T-helper 2 cell (primary cell): ENCODE data around the gene AACS.
A peak's percentile ranks its signal among the peaks of the same experiment; 100 is the strongest.

Experiments
- DNase-seq, 5 experiments: peaks; one replicate each; pipeline versions ENCODE4 v3.0.0 to v3.0.0-alpha.2; 2012 to 2022

AACS gene

DNA sequence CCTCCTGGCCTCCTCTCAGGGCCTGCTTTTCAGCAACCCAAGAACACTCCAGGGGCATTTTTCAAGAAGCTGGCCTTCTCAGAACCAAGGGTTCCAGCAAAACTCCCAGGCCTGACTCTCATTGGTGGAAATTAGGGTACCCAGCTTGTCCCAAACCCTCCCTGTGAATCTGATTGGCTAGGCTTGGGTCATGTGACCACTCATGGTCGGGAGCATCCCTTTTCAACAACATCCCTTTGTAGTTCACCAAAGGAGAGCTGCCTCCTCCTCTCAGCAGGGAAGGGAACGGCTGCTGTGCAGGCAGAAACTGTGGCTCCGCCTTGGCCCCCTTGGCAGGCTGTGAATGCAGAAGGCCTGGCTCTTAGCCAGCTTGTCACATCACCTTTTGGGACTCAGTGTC is 94.5 kb downstream of the AACS start:
- no peak for DNase-seq

DNA sequence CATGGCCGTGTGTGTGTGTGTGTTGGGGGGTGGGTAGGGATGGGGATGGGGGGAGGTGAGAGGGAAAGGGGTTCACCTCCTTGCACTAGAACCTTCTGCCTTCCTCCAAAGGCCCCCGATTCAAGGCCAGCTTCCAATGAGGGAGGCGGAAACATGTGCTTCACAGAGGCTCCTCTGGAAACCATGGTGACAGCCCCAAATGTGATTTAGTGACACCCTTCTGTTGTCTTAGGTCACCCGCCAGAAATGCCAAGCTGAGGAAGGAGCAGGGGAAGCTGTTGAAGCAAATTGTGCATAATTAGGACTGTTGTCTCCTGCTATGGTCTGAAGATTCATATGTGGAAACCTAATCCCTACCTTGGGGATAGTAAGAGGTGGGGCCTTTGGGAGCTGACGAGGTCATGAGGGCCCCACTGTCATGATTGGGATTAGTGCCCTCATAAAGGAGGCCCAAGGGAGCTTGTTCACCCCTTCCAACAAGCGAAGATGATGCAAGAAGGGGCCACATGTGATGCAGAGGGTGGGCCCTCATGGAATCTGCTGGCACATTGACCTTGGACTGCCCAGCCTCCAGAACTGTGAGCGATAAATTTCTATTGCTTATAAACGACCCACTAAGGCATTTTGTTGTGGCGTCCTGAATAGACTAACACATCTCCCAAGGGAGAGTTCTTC is 95.2 kb downstream of the AACS start:
- DNase-seq = no peak

DNA sequence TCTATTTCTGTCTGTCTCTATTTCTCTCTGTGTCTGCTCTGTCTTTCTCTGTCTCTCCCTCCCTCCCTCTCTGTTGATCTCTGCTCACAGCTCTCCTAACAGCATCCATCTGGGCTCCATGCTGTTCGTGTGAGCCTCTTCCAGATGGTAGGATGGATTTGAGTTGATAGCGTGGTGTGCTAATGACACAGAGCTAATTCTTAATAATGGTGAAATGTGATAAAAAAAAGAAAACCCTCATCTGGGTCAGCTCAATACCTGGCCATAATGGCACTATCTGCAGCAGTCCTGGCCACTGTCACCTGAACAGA is 96.4 kb downstream of the AACS start:
- DNase-seq = no peak

DNA sequence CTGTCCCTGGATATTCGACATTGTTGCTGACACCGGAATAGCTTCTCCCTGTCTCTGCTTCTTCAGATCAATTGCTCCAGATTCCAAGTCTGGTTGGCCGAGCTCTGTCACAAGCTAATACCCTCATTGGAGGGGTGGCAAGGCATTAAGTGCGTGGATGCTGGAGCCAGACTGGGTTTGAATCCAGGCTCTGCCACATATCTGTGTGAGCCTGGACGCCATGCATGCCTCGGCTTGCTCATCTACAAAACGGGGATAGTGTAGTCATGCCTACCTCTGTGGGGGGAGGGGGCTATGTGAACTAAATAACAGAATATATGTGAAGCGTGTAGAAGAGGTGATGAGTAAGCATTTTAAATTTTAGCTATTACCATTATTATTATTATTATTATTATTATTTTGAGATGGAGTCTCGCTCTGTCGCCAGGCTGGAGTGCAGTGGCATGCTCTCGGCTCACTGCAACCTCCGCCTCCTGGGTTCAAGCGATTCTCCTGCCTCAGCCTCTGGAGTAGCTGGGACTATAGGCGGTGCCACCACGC is 97.3 kb downstream of the AACS start:
- no peak for DNase-seq

DNA sequence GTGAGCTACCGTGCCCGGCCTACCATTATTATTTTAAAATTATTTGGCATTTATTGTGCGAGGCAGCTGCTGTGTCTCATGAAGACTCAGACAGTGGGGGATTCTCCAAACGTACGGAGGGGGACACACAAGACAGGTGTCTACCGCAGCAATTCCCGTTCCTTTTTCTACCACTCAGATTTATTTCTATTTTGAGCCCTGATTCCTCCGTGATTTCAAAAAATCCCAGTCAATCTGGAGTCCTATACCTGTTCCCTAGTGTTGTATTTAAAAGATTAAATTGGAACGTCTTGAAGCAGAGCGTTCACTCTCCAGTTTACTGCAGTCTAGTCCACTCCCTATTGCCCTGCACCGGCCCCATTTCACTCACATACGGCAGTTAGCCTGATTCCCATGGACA is 97.9 kb downstream of the AACS start:
- DNase-seq = no peak

DNA sequence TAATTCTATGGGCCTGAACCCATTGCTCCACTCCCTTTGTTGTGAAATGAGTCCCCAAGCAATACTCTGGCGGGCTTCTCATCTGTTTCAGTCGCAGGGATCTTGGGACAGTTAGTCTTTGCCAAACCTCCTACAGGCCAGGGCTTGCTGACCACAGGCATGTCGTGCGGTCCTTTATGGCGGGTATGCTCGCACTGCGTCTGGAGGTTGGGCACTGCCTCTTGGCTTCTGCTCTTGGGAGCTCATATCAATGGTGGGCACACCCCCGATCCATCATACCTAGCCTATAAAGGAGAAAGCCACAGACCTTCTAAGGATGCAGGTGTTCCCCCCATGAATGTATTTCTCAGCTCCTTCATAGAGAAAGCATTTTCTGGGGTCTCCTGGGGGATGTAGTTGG is 99.3 kb downstream of the AACS start:
- no peak for DNase-seq

DNA sequence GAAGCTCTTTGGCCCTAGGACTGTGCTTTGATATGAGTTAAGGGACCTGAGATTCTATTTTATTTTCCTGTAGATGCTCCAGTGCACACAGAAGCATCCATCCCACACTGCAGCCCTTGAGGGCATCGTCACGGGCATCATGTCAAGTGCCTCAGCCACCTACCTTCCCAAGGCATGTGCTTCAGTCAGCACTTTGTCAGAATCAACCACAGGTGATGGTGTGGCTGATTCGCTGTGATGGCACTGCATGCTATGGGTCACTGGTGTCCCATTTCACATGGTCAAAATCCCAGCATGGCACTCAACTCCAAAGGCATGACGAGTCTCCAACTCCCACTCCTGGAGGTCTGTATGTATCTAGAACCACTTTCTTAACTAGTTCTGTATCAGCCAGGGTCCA is 100.8 kb downstream of the AACS start:
- no peak for DNase-seq

DNA sequence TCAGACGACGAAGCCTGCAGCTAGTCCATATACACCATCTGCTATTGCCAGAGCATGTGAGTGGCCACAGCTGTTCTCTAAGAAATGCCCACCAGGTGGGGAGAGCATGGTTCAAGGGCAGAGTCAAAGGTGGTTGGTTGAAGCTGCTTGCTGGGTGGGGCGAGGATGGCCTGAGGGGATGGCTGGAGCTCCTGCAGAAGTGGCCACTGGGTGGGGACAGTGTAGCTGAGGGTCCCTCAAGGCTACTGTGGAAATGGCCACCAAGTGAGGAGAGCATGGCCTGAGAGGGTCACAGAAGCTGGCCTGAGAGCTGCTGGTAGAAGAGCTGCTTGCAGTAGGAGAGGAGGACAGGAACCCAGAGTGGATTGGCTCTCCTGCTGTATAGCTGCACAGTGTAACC is 102.4 kb downstream of the AACS start:
- DNase-seq = no peak

DNA sequence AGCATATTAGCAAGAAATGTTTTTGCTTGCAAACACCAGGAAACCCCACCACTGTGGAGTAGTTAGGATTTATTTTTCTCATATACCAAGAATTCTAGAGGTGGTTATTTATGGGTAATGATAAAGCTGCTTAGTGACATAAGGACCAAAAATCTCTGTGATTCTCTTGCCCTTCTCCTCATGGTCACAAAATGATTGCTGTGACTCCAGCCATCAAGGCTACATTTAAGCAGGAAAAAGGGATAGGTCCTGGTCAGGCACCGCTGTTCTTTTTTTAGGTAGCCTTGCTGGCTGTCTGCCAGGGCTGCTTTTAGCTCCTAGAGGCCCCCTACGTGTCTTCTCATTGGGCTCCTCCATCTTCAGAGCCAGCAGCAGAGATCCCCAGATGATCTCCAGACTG is 104.2 kb downstream of the AACS start:
- DNase-seq = no peak

DNA sequence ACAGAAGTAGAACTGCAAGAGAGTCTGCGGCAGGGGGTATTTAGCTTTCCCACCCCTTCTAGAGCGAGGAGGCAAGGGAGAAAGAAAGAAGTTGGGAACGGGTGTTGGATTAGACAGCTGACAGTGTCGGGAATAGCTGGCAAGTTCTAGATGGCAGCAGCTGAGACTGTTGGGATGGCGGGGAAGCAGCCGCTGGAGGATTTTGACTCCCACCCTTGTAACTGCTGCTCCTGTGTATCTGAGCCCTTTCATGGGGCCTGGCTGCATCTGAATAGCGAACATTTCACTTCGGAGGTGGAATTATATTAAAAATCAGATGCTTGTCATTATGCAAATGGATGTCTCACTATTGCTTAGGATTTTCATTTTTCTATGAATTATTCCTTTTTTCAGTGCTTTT is 104.6 kb downstream of the AACS start:
- no peak for DNase-seq

DNA sequence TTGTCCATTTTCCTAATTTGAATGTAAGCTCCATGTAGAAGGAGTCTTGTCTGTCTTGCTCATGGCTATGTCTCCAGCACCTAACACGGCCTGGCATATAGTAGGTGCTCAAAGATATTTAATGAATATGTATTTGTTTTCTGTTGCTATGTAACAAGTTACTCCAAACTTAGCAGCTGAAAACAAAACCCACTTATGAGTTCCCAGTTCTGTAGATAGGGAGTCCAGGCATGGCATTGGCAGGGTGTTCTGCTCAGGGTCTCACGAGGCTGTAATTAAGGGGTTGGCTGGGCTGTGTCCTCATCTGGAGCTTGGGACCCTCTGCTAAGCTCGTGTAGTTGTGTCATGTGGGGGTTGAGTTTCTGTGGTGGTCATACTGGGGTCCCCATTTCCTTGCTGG is 106.0 kb downstream of the AACS start:
- no peak for DNase-seq

DNA sequence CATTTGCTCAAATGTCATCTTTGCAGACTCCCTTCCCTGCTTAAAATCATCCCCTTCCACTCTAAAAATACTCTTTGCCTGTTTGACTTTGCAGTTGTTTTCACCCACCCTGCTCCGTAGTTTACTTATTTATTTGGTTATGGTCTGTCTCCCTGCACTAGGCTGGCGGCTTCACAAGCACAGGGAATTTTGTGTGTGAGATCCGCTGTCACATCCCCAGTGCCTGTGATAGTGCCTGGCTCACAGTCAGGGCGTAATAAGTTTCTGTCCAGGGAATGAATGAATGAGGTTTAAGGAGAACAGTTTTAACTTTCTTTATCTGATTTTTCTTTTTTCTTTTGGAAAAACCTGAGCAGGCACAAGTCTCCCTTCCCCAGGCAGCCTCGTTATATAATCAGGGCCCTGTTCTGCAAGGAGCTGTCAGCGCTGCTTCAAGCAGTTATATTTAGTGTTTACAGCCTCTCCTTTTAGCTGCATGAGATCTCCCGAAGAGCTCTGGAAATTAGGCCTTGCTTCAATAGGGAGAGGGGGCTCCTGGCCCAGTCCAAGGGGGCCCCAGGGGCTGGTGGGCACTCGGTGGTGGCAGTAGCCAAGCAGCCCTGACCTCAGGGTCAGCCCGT is 107.1 kb downstream of the AACS start:
- no peak for DNase-seq

DNA sequence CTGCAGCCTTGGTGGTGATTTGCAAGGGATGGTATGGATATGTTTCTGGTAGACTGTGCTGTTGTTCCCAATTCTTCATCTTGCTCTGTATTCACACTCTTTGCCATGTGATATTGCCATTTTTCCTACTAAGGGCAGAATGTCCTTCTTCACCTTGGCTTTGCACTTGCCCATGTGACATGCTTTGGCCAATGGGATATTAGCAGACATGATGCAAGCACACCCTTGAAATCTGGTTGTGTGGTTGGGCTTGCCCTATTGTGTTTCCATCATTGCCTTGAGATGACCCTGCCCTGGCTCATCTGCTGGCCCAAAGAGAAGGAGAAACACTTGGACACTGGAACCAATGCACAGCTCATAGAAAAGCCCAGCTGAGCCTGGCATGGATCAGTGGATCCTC is 110.3 kb downstream of the AACS start:
- DNase-seq = no peak

DNA sequence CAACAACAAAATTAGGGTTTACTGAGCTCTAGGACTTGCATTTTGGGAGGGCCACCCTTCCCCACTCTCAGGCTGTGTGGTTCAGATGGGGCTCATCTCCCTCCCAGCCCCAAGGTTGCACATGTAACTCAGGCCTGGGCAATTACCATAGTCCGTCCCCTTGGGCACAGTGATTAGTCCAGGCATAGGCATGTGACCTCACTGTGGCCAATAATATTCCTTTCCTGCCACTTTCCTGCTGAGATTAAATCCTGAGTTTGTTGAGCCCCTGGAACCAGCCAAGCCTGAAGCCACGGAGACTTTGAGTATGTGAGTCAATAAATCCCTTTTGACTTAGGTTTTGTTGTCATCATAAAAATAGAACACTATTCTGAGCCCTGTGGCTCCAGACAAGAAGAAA is 113.0 kb downstream of the AACS start:
- DNase-seq = no peak

DNA sequence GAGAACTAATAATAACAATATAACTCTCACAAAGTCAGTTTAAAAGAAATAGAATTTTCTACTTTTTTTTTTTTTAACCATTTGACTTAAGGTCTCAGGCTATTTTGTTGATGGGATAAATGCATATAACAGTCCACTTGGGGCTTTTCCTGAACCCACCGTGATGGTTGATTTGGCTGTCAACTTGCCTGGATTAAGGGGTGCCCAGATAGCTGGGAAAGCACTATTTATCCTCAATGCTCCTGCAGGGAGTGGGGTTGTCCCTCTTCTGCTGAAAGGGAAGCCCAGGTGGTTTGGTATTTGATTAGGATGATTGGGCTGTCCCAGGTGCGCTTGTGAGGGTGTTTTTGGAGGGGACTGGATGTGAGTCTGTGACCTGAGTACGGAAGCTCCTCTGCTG is 114.9 kb downstream of the AACS start:
- DNase-seq = no peak

DNA sequence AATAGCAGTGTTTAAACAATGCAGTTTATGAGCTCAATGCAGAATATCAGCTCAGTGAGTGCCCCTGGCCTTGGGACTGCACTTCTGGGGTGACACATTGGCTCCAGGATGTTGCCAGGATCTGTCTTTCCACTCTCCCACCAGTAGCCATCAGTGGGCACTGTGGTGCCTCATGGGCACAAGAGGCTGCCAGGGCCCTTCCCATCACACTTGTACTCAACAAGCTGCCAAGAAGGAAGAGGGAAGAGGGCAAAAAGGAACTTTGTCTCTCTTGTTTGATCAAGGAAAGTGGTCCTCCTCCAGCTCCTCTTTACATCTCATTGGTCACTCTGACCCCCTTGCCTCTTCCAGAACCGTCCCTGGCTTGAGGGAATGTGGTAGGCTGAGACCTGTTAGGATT is 115.9 kb downstream of the AACS start:
- DNase-seq = no peak

DNA sequence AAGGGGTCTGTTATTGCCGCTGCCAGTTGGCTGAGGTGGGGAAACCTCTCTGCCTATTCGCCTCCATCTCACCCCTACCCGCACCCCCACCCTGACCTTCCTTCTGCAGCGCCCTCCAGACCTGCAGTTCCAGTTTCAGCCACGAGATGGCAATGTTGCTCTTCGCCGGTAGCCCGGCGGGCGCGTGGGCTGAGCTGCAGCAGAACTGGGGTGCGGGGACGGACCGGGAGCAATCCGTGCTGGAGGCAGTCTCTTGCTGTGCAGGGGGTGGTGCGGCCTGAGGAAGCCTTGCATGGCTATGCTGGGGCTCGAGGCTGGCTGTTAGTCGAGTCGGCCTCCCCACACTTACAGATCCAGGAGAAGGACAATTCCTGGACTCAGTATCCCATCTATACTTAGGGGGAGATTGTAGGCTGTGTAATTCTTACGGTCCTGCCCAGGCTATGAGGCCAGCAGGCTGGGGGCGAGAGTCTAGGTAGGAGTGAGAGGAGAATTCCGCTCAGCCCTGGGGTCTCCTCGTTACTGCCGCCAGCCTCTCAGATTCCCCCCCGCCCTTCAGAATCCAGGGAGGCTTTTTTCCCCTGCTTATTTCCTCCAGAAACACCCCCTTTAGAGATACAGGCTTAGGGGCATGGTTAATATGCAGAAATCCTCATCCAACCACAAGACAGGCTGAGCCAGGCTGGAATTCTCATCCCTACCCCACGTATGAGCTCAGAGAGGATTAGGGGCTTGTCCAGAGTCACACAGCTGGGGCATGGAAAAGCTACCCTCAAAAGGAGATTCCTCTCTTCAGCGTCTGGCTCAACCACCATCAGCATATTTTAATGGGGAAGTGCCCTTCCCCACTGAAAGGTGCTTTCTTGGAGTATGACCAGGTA is 118.2 kb downstream of the AACS start:
- peak; percentile 25 to 71 (median 65) for DNase-seq

DNA sequence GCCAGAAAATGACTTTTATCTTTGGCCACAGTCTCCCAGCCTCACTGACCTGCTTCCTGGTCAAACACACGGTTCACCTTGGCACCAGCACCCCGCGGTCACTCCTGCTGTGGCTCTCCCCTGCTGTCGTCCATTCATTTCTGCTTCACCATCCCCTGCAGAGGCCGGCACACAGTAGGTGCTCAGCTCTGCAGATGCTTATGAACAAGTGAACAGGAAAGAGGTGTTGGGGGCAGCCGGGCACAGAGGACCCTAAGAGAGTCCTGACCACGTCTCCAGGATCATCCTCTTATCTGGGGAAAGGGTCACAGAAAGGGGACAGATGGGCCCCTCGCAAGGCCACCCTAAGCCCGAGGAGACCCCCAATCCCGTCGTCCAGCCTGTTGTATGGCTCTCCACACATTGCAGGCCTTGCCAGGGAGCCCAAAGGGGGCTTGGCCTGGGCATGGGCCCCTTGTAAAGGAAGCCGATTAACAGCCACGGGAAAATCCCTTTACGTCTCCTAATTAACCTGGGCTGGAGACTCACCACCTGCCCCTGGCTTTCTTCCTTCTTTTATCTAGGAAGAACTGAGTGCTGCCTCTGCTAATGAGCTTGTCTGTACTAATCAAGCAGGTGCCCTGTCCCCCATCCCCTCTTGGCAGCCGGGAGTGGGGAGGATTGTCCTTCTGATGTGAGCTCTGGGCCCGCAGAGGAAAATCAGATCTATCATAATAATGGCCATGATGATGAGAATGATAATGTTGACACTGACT is 119.2 kb downstream of the AACS start:
- no peak for DNase-seq

DNA sequence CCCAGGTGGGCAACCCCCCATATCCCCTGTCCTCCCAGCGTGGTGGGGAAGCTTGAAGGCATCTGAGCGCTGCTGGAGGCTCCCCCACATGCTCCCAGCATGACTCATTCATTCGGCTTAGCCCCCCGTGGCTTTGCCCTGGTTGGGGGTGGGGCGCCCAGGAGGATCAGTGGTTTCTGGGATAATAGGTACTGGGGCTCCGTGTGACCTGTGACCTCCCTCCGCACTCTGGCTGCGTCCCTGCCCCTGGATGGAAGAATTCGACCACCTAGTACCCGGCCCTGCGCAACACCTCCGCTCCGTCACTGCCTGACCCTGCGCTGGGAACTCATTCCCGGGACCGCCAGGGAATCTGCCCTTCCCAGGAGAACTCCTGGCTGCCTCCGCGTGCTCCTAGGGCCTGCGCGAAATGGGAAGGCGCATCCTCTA is 120.1 kb downstream of the AACS start:
- DNase-seq = no peak

DNA sequence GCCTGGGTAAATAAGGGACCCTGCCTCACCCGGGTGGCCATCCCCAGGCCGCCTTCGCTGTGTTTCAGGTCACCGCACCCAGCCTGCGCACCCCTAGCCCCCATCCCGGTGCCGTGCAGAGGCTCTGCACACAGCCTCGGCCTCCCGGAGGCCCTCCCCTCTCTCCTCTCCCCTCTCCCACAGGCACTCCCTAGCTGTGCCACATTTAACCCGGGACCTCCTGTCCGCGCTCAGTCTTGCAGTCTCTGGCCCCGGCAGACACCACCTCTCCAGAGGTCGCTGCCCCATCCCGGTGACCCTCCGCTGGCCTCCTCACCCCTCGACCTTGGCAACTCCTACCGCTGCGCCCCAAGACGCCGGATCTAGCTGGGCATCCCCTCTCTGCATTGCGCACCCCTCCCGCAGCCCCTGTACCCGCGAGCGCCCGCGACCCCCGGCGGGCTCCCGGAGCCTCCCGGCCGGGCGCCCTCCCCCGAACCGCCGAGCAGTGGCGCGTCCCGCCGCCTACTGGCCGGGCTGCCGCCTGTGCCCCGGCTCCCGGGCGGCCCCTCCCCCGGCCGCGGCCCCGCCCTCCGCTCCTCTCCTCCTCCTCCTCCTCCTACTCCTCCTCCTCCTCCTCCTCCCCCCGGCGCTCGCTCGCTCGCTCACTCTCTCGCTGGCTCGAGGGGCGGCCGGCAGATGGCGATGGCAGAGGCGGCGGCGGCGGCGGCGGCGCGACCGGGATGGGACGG is 120.7 kb downstream of the AACS start, which contains the start of gene TMEM132B:
TMEM132B (plus strand) TSS at position 647 of the 731 bp plus-strand sequence.
- peak in 1 of 5 experiments; percentile 76 for DNase-seq

DNA sequence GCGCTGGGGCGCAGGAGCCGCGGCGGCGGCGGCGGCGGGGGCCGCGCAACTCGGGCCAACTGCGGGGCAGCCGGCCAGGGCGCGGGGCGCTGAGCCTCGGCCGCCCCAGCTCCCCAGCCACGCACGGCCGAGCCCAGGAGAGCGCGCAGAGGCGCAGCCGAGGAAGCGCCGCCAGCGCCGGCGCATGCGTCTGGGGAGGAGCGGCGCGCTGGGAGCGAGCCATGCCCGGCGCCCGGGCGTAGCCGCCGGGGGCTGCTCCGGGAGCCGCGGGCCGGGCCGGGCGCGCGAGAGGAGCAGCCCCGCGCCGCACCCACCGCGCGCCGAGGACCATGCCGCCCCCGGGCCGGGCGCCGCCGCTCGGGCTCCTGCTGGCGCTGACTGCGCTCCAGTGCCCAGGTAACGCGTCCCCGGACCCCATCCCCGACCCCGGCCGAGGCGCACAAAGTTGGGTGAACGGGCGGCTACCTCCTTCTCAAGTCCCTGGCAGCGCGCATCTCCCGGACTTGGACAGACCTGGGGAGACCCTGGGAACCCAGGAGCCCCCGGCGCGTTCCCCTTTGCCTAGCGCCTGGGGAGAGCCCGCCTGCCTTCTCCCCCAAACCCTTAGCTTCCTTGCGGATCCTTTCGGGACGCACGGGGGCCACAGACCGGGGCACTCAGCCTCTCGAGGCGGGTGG is 121.4 kb downstream of the AACS start:
- peak in 1 of 5 experiments; percentile 13 for DNase-seq
